CD4-positive, CD25-positive, alpha-beta regulatory T cell (primary cell): ENCODE measurements around the gene EIF2B2. TPM values are rescaled to one million over a fixed set of nuclear protein-coding genes. Genes with fewer than 3 reads are reported as not detected.

Experiments used
- ATAC-seq, 2 donors: fragments of 150-1000 bp; cut with Tn5 transposase; one replicate each; pipeline ENCODE4 v1.10.0; 2021; ENCODE audit warnings: low read depth in 2 of 2, moderate number of reproducible peaks in 2 of 2, moderate library complexity in 1 of 2
- DNase-seq, 3 donors: peaks; one replicate each; pipeline versions ENCODE4 v3.0.0 to v3.0.0-alpha.2; 2012 to 2022; ENCODE audit warnings: mixed read lengths in 1 of 3
- H3K27ac ChIP-seq: one replicate; pipeline ENCODE4 v1.7.0; 2013; ENCODE audit warnings: mild to moderate bottlenecking, low read length; ENCODE audit not compliant: insufficient read depth, poor library complexity, severe bottlenecking
- H3K27me3 ChIP-seq: one replicate; pipeline ENCODE4 v1.7.0; 2013; ENCODE audit warnings: low read length; ENCODE audit not compliant: control insufficient read depth, insufficient read depth
- H3K36me3 ChIP-seq: one replicate; pipeline ENCODE4 v1.7.0; 2013; ENCODE audit warnings: mild to moderate bottlenecking, low read length, moderate library complexity; ENCODE audit not compliant: control insufficient read depth, insufficient read depth
- H3K4me1 ChIP-seq: 2 replicates; pipeline ENCODE4 v1.7.0; 2013; ENCODE audit warnings: mild to moderate bottlenecking, low read length; ENCODE audit not compliant: insufficient read depth, control insufficient read depth, poor library complexity, severe bottlenecking
- H3K4me3 ChIP-seq: one replicate; pipeline ENCODE4 v1.7.0; 2013; ENCODE audit warnings: low read depth, mild to moderate bottlenecking, low read length, moderate library complexity
- H3K9me3 ChIP-seq, 2 experiments: 1 replicate in 1 of 2; 2 replicates in 1 of 2; pipeline ENCODE4 v1.7.0; 2013; ENCODE audit warnings: low read length in 2 of 2, mild to moderate bottlenecking in 1 of 2, moderate library complexity in 1 of 2; ENCODE audit not compliant: control insufficient read depth in 2 of 2
- H3K27ac Mint-ChIP-seq, 3 donors: one replicate each; pipeline ENCODE4 v1.8.0; 2020 to 2022; ENCODE audit warnings: mild to moderate bottlenecking in 3 of 3, mixed read lengths in 3 of 3, moderate library complexity in 2 of 3
- H3K27me3 Mint-ChIP-seq: one replicate; pipeline ENCODE4 v1.8.0; 2022; ENCODE audit warnings: mild to moderate bottlenecking, mixed read lengths
- H3K36me3 Mint-ChIP-seq: one replicate; pipeline ENCODE4 v1.8.0; 2020; ENCODE audit warnings: mixed read lengths
- H3K4me1 Mint-ChIP-seq, 4 donors: one replicate each; pipeline ENCODE4 v1.8.0; 2020 to 2022; ENCODE audit warnings: mixed read lengths in 4 of 4, mild to moderate bottlenecking in 1 of 4
- H3K4me3 Mint-ChIP-seq, 4 donors: one replicate each; pipeline ENCODE4 v1.8.0; 2020 to 2022; ENCODE audit warnings: mild to moderate bottlenecking in 4 of 4, mixed read lengths in 4 of 4, moderate library complexity in 3 of 4
- H3K9me3 Mint-ChIP-seq, 7 donors: one replicate each; pipeline ENCODE4 v1.8.0; 2020 to 2022; ENCODE audit warnings: mixed read lengths in 7 of 7, mild to moderate bottlenecking in 3 of 7, moderate library complexity in 2 of 7
- polyA plus RNA-seq, 4 donors: library from polyadenylated mRNA; unstranded; fragments of 300-500 nt; fragmentation: Illumina TruSeq; gene quantifications; one replicate each; pipeline ENCODE4 v1.2.3, GENCODE V29; 2021
- total RNA-seq: library from RNA; stranded (reverse); gene quantifications from one replicate; pipeline ENCODE4 v1.2.3, GENCODE V29; 2022

The EIF2B2 gene
- total and polyA plus RNA-seq, 5 donors from 2014 or later, result 24.2 to 61.6 (median 45.6) TPM

DNA sequence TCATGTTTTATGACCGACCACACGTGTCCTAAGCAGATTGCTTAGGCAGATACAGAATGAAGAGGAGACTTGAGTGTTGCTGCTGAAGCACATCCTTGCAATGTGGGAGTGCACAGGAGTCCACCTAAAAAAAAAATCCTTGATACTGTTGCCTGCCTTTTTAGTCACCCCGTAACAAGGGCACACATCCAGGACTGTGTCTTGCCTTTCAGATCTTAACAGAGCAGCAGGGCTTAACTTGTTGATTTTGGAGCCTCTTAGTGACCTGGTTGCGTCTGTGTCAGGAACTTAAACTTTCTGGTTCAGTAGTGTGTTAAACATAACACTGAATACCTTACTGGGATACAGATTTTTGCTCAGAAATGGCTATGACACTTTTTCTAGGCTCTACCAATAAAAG, 6.5 kb downstream of the EIF2B2 start:
- peaks cover 57% of the 10 kb centered on the region for H3K36me3 Mint-ChIP-seq
- H3K27ac Mint-ChIP-seq, result peak overlapping the region in 1 of 3 donors; percentile 25
- H3K27ac ChIP-seq, result no peak overlapping the region
- H3K9me3 Mint-ChIP-seq, result no peaks in the 10 kb centered on the region
- peaks cover 23 to 36% (median 35%) of the 10 kb centered on the region in 4 donors for H3K4me1 Mint-ChIP-seq
- DNase-seq (no peak), ATAC-seq (no peak)
- H3K4me1 ChIP-seq, result peaks cover 12% of the 10 kb centered on the region
- H3K9me3 ChIP-seq, result no peaks in the 10 kb centered on the region
- no peak overlapping the region for H3K4me3 Mint-ChIP-seq
- H3K27me3 Mint-ChIP-seq, result no peaks in the 10 kb centered on the region
- H3K27me3 ChIP-seq, result no peaks in the 10 kb centered on the region
- H3K4me3 ChIP-seq, result no peak overlapping the region
- H3K36me3 ChIP-seq, result peaks cover 77% of the 10 kb centered on the region

DNA sequence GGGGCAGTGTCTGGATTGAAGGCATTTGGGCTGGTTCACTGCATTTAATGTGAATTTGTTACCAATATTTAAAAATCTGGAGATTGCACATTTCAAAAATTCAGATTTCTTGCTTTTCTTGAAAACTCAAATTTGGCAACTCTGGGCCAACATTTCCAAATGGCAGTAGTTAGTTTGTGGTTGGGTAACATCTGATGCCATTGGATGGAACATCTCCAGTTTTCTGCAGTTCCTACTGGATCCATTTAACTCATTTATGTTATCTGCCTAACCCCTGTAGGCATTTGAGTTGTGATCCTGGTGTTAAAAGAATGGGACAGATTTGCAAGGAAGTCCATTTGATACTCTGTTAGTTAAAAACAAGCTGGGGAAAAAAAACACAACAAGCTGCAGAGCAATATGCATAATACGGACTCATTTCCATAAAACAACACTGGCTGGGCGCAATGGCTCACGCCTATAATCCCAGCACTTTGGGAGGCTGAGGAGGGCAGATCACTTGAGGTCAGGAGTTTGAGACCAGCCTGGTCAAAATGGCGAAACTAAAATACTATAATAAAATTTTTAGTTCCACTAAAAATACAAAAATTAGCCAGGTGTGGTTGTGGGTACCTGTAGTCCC, 7.9 kb downstream of the EIF2B2 start:
- no peak overlapping the region for H3K27ac ChIP-seq
- peaks cover 49% of the 10 kb centered on the region for H3K36me3 Mint-ChIP-seq

DNA sequence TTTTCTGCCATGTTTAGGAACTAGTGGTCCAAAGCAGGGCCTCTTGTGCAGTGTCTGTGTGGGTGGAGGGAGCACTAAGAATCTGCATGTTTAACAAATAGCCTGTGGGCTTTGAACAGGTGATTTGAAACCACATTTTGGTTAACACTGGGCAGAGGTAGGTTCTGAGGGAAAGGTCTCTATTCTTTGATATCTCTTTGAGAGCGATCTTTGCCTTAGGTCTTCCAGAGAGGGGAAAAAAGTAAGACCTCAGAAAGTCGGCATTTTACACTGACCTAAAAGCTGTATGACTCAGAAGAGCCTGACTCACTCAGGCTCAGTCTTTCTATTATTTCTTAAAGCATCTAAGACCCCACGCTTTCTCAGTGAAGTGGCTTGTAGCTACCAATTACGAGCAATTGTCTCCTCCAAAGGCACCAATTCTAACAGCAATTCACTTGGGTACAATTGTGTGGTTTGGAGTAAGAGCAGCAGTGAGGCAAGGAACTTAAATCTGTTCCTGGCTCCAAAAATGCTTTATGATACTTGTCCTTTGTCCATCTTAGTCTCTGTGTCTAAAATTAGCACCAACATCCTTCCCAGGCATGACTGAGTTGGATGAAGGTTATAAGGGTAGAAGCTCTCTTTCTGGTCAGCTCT, 8.8 kb downstream of the EIF2B2 start:
- no peaks in the 10 kb centered on the region for H3K4me1 ChIP-seq
- H3K4me3 ChIP-seq, result no peak overlapping the region
- Mint-ChIP-seq H3K27me3 (no peaks in the 10 kb centered on the region), H3K9me3 (no peaks in the 10 kb centered on the region), H3K4me3 (no peak overlapping the region), H3K27ac (peak overlapping the region; percentile 27 to 67 (median 54)), H3K4me1 (peaks cover 14 to 23% (median 16%) of the 10 kb centered on the region in 4 donors), H3K36me3 (peaks cover 46% of the 10 kb centered on the region)
- DNase-seq (no peak), ATAC-seq (no peak)
- no peaks in the 10 kb centered on the region for H3K27me3 ChIP-seq
- no peak overlapping the region for H3K27ac ChIP-seq
- peaks cover 84% of the 10 kb centered on the region for H3K36me3 ChIP-seq
- H3K9me3 ChIP-seq, result no peaks in the 10 kb centered on the region

More for the DNA sequence above, 7.9 kb downstream of the EIF2B2 start:
- peak overlapping the region in 1 of 3 donors; percentile 7 for H3K27ac Mint-ChIP-seq
- H3K9me3 Mint-ChIP-seq, result no peaks in the 10 kb centered on the region
- no peak for DNase-seq
- no peak overlapping the region for H3K4me3 ChIP-seq
- no peaks in the 10 kb centered on the region for H3K27me3 Mint-ChIP-seq
- H3K4me1 ChIP-seq, result peaks cover 5% of the 10 kb centered on the region
- H3K36me3 ChIP-seq, result peaks cover 84% of the 10 kb centered on the region
- no peak for ATAC-seq
- H3K4me1 Mint-ChIP-seq, result peaks cover 16 to 26% (median 21%) of the 10 kb centered on the region in 4 donors
- no peaks in the 10 kb centered on the region for H3K9me3 ChIP-seq
- H3K4me3 Mint-ChIP-seq, result no peak overlapping the region
- no peaks in the 10 kb centered on the region for H3K27me3 ChIP-seq

DNA sequence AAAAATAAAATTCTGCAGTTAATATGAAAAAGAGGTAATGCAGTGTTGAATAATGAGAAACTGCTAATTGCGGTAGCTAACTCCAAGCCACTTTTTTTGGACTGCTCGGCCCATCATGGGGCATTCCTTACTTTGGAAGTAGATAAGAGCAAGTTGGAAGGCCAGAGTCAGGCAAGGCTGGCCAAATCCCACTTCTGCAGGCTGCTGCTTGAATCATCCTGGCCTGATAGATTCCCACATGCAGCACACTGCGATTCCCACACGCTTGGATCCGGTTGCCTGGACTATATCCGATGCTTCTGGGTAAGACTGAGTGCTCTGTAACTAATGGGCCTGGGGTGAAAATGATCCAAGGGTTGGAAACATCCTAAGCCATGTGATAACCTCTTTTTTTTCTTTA, 10.6 kb downstream of the EIF2B2 start:
- no peaks in the 10 kb centered on the region for H3K27me3 Mint-ChIP-seq
- peaks cover 4 to 16% (median 6%) of the 10 kb centered on the region in 4 donors for H3K4me1 Mint-ChIP-seq
- Histone ChIP-seq H3K4me3 (no peak overlapping the region), H3K36me3 (peaks cover 73% of the 10 kb centered on the region), H3K27me3 (no peaks in the 10 kb centered on the region), H3K27ac (no peak overlapping the region), H3K4me1 (no peaks in the 10 kb centered on the region), H3K9me3 (no peaks in the 10 kb centered on the region)
- H3K36me3 Mint-ChIP-seq, result peaks cover 36% of the 10 kb centered on the region
- no peak overlapping the region for H3K4me3 Mint-ChIP-seq
- ATAC-seq (no peak), DNase-seq (no peak)
- H3K9me3 Mint-ChIP-seq, result no peaks in the 10 kb centered on the region
- no peak overlapping the region for H3K27ac Mint-ChIP-seq

DNA sequence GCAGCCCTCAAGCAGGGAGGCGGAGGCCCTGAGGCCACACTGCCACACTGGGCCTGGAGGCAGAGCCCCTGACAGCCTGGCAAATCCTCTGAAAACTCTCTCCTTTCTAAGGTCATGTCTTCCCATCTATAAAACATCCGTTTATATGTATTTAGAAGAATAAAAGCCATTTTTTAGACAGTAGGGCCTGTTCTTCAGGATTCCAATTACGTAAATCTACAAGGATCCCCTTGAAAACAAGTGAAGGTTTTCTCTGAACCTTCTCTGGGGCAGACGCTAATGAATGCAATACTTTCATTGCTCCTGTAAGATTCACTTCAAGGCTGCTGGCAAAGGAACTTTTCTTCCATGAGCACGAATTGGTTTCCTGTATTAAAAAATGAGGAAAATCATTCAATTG, 12.8 kb downstream of the EIF2B2 start:
- H3K27ac ChIP-seq, result no peak overlapping the region
- H3K9me3 ChIP-seq, result no peaks in the 10 kb centered on the region
- H3K4me1 ChIP-seq, result no peaks in the 10 kb centered on the region
- Mint-ChIP-seq H3K4me3 (no peak overlapping the region), H3K27ac (no peak overlapping the region), H3K27me3 (no peaks in the 10 kb centered on the region), H3K36me3 (peaks cover 32% of the 10 kb centered on the region), H3K9me3 (no peaks in the 10 kb centered on the region), H3K4me1 (peaks cover 0 to 17% (median 4%) of the 10 kb centered on the region in 4 donors)
- ATAC-seq (no peak), DNase-seq (no peak)
- no peaks in the 10 kb centered on the region for H3K27me3 ChIP-seq
- H3K4me3 ChIP-seq, result no peak overlapping the region
- H3K36me3 ChIP-seq, result peaks cover 64% of the 10 kb centered on the region

DNA sequence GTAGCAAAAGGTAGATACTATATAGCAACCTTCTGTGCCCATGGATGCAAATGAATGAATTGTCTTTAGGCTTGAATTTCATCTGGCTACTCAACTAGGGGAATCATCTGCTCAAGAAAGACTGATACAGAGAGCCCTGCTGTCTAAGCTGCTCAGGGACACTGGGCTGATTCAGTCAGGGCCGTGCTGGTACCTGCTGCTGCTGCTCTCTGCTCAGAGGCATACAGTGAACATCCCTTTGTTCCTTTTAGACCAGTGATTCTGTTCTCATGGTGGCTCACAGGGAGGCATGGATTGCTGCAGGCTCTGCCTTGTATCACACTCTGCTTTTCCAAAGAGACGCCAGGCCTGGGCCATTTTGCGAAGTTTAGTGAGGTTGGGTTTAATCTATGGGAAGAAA, 14.1 kb downstream of the EIF2B2 start:
- no peaks in the 10 kb centered on the region for H3K27me3 Mint-ChIP-seq

DNA sequence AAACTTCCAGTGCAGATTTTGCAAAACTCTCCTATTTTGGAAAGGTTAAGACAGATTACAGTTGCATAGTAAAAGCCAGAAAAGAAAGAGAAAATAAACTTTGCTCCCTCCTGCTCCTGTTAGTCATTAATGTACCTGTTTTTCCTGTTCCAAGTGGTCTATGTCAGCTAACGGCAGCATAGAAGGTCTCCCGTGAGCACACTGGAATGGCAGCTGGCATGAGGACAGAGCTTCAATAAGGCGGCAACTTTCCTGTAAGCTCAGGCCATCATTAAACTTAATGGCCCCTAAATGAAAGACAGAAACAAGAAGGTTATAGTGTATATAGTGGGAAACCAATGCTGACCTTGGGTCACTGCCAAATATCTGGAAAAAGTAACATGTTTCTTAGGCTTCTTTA, 16.0 kb downstream of the EIF2B2 start:
- Histone ChIP-seq H3K36me3 (peaks cover 55% of the 10 kb centered on the region), H3K27ac (no peak overlapping the region), H3K4me3 (no peak overlapping the region), H3K27me3 (no peaks in the 10 kb centered on the region), H3K4me1 (no peaks in the 10 kb centered on the region), H3K9me3 (no peaks in the 10 kb centered on the region)
- Mint-ChIP-seq H3K27ac (no peak overlapping the region), H3K36me3 (peaks cover 35% of the 10 kb centered on the region), H3K9me3 (no peaks in the 10 kb centered on the region), H3K4me3 (no peak overlapping the region), H3K4me1 (peaks cover 0 to 8% (median 0%) of the 10 kb centered on the region in 4 donors), H3K27me3 (no peaks in the 10 kb centered on the region)
- no peak for ATAC-seq
- DNase-seq, result no peak

More for the DNA sequence above, 14.1 kb downstream of the EIF2B2 start:
- H3K4me3 Mint-ChIP-seq, result no peak overlapping the region
- Histone ChIP-seq H3K27ac (no peak overlapping the region), H3K36me3 (peaks cover 57% of the 10 kb centered on the region), H3K4me3 (no peak overlapping the region), H3K27me3 (no peaks in the 10 kb centered on the region), H3K9me3 (no peaks in the 10 kb centered on the region), H3K4me1 (no peaks in the 10 kb centered on the region)
- no peak overlapping the region for H3K27ac Mint-ChIP-seq
- peaks cover 30% of the 10 kb centered on the region for H3K36me3 Mint-ChIP-seq
- H3K4me1 Mint-ChIP-seq, result peaks cover 0 to 10% (median 0%) of the 10 kb centered on the region in 4 donors
- no peaks in the 10 kb centered on the region for H3K9me3 Mint-ChIP-seq
- no peak for DNase-seq
- no peak for ATAC-seq

DNA sequence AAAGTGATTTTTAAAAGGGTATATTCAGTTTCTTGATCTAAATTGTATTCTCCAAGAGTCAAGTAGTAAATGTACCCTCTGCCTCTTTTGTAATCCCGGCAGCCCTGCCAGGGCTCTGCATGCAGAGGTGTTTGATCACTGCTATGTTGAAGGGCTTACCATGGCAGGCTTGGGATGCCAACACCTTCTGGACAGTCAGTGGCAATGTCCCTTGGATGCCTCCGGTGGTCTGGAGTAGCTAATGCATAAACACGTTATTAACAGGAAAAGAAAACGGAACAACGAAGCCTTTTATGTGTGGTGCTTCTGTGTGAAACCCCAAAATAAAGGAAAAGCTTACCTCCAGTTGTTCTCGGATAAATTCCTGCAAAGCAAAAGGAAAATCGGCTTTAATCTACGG, 19.9 kb downstream of the EIF2B2 start:
- H3K27me3 ChIP-seq, result no peaks in the 10 kb centered on the region
- no peak overlapping the region for H3K27ac ChIP-seq
- no peaks in the 10 kb centered on the region for H3K9me3 ChIP-seq
- H3K4me1 ChIP-seq, result no peaks in the 10 kb centered on the region
- peak in 1 of 3 donors; percentile 20 for DNase-seq
- no peak overlapping the region for H3K4me3 Mint-ChIP-seq
- H3K36me3 Mint-ChIP-seq, result peaks cover 20% of the 10 kb centered on the region
- no peak overlapping the region for H3K4me3 ChIP-seq
- H3K9me3 Mint-ChIP-seq, result no peaks in the 10 kb centered on the region
- peak overlapping the region in 1 of 3 donors; percentile 18 for H3K27ac Mint-ChIP-seq
- H3K36me3 ChIP-seq, result peaks cover 39% of the 10 kb centered on the region
- ATAC-seq, result no peak
- H3K27me3 Mint-ChIP-seq, result no peaks in the 10 kb centered on the region
- peaks cover 0 to 8% (median 0%) of the 10 kb centered on the region in 4 donors for H3K4me1 Mint-ChIP-seq
